HTERT RPE-1 (cell line): ENCODE measurements around the gene IL36A.

Experiments
- in situ Hi-C: fragments of 300-500 bp; cut with MboI; formaldehyde crosslinking; loops from 4 replicates; pipeline ENCODE4 v1.14.3; 2020; ENCODE audit warnings: low sequenced_read_pairs

The IL36A gene, protein sequence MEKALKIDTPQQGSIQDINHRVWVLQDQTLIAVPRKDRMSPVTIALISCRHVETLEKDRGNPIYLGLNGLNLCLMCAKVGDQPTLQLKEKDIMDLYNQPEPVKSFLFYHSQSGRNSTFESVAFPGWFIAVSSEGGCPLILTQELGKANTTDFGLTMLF

DNA sequence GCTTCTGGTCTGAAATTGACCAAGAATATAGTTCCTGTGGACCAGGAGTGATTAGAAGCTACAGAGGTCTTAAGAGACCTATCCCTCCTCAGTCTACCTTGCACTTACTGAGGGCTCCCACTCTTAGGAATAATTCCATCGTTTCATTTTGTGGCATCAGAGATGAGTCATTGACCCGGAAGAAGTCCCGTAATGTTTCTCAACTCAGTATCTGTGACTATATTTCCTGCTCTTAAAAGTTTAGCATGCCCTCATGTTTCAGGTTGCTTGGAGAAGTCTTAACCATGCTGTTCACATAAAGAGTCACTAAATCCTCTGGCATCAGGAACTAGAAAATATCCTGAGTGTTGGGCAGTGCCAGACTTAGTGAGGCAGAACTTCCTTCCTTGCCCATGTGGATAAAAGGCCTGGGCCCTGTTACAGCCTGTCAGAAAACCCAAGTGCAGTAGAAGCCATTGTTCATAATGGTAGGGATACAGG lies at the start of gene IL36A:
IL36A (plus strand) TSS at position 430 of the 480 bp plus-strand sequence. CDS start 413 bp downstream, outside the sequence.
- in situ Hi-C loops = no loop called here

DNA sequence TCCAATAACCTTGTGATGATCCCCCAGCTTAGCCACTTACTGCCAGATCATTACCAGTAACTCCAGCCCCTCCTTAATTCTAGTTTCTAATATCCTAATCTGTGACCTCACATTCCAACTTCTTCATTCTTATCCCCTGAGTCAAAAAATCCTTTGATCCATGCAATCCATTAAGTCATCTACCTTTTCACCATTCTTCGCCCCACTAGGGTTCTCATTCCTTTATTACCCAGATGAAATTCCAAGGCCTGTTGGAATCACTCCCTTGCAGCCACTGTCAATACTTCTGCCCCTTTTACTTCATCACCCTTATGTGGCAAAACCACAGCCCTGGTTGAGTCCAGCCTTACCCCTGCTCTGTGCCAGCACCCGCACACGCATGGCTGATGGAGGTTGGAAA lies 47.7 kb upstream of the IL36A start:
- in situ Hi-C loops = no loop called here

DNA sequence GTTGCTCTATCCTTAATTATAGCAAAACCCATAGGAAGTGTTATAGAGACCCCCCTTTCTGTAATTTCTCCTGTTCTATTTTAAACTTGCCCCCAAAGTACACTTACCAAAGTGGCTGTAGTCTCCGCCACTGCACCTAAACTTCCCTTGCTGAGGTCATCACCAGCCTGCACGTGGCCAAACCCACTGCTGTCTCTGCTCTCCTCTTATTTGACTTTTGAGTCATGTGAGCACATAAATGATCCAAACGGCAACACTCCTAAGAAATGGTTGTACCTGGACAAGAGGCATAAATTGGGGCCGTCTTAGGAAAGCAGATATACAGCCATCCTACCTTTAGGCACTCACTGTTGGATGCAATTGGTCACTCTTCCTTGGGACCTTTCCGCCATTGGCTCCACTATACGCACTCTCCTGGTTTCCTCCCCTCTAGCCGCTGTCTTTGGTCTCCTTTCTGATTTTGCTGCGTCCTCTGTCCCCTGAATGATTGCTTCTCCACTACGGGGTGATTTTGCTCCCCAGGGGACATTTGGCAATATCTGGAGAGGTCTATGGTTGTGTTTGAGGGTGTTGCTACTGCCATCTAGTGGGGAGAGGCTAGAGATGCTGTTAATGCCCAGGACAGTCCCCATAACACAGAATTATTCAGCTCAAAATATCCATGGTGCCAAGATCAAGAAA lies 46.7 kb upstream of the IL36A start:
- in situ Hi-C loops = no loop called here

DNA sequence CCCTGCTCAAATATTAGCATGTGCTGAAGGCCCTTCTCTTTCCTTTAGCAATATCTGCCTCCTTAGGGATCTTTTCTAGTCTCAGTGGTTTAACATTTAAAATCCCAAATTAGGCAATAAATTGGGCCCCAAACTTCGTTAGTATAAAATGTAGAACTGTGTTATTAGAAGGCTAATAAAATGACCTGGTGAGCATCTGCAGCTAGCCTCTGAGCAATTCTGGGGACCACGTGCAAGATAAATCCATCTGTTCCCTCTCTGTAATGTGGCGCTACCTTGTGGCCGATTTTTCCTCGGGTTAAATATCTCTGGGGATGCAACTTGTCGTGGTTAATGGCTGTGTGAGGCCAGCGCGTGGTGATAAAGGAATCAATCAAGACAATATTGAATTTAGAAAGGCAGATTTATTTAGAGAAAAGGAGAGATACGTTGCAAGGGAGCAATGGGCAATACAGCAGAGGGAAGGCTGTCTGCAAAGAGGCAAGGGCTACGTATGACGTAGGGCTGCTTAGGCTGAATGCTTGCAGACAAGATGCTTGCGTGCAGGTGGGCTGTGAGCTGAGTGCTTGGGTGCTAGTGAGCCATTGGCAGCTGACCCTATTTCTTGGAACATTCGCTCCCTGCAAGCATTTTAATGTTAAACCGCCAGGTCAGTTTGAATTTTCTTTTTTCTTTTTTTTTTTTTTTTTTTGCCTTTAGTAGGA lies 46.0 kb upstream of the IL36A start:
- in situ Hi-C loops = no loop called here

DNA sequence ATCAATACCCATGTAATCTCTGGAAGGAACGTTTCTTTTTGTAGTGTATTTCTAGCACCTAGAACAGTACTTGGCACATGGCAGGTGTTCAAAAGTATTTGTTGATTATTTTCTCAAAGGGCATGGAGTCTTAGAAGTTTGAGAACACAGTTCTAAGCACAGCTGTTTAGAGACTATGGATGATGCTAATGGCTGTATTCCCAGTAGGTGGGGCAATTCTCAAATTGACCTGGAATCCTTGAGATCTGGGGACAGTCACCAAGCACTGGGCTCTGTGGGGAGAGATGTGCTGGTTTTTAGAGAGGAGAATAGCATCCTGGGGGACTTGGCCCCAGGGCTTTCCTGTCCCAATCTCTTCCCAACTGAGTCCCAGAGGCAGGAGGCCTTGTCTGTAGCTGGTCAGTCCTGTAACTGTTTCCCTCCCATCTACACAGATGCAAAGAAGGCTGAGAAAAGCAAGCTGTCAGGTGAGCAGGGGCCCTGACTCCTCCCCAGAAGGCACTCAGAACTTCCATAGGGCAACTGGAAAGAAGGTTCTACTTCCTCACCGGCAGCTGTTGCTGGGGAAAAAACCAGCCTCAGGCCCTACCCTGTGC lies 44.9 kb upstream of the IL36A start:
- in situ Hi-C loops = no loop called here

DNA sequence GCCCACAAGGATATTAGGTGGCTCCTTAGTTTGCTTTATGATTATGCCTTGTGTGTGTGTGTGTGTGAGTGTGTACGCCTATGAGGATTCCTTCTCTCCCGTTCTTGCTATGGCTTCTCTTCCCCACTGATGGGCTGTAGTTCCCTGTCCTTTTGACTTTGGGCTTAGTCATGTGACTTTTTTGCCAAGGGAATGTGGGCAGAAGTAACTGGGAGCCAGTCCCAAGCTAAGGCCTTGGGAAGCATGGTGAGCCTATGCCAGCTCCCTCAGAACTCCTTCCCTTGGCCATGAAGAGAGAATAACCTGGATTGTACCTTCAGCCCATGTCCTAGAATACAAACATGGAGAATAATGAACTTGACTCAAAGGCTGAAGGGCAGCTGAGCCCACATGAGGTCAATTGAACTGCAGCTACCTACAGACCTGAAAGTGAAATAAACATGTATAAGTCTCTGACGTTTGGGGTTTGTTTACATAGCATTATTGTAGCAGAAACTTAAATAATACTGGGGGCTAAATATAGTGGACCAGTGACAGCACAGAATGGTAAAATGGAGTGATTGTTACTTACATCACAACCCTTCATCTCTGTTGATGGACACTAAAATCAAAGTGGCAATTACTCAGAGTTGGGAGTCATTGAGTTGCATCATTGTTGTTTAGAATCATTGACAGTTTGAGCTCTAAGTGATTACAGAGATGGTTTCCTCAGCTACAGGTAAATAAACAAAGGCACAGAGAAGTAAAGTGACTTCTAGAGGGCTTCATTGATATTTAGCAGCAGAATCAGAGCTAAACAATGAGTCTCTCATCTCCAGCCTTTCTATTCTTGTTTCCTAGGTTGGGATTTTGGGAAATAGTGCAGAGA lies 42.7 kb upstream of the IL36A start:
- in situ Hi-C loops = no loop called here

DNA sequence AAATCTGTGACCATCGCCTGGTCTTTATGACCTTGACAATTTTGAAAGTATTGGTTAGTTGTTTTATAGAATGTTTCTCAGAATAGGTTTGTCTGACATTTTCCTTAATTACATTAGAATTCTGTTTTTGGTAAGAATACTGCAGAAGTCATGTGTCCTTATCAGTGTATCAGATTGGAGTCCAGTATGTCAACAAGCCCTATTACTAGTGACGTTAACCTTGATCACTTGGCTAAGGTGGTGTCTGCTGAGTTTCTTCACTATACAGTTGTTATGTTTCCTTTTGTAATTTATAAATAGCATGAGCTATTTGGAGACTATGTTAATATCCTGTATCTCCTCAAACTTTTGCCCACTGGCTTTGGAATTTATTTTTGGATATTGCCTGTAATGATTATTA lies 38.2 kb upstream of the IL36A start:
- in situ Hi-C loops = no loop called here

DNA sequence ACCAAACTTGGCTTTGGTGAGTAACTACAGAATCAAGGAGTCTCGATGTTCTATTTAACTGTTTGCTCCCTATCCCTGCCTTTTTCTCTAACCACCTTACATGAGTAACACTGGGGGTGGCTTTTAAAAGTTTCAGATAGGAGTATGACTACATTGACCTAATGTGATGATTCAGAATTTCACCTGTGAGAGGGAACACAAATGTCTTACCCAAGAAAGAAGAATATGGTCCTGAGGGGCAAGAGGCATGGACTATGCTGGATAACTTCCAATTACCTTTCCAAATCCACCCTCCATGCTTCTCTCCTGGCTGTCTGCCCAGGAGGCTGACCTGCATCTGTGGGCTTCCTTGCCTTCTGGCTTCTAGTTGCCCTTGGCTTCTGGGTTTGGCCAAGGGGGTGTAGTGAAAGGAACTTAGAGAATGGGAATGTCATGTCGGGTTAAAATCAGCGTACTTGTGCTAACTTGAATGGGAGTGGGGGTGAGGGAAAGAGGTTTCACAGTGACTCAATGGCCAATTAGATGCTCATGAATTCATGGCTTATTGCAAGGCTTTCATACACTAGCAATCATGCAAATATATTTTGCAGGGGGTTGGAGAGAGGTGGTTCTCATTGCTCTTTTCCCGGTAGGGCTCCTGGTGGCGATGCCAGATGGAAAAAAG lies 32.7 kb upstream of the IL36A start:
- in situ Hi-C loops = no loop called here

DNA sequence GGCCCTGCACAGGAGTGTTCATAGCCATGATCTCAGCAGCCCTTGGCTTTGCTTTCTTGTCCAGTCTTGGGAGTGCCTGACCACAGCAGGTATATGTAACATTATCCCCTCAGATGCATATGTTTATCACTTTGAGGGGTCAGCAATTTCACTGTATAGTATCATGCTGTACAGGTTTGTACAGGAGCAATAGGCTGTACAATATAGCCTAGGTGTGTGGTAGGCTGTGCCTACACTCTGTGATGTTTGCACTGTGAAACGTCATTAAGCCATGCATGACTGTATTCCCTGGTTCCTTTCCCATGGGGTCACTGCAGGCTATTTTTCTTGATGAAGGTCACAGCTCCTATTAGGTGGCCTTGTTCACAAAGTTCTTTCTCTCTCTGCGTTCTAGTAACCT lies 32.1 kb upstream of the IL36A start:
- in situ Hi-C loops = no loop called here

DNA sequence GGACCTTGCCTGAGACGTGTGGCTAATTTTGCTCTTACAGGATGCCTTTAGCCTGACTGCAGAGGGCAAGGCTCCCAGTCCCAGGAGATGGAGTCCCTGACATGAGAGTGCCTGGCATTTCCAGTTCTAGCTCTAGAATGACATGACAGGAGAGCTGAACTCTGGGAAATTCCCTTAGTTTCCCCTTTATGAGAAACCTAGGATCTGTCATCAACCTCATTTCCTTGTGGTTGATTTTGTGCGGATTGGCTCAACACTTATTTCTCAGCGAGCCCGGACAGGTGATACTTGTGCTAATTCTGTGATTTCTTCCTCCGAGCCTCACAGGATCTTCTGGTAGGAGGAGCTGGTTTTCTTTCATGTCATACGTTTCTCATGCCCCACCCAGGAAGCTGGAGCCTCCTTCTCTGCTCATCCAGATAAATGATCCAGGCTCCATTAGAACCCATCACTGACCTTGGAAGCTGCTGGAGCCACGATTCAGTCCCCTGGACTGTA lies 27.7 kb upstream of the IL36A start, which contains the start of gene IL36G:
IL36G (plus strand) TSS at position 448 of the 498 bp plus-strand sequence. CDS start 633 bp downstream, outside the sequence.
- in situ Hi-C loops = no loop called here

DNA sequence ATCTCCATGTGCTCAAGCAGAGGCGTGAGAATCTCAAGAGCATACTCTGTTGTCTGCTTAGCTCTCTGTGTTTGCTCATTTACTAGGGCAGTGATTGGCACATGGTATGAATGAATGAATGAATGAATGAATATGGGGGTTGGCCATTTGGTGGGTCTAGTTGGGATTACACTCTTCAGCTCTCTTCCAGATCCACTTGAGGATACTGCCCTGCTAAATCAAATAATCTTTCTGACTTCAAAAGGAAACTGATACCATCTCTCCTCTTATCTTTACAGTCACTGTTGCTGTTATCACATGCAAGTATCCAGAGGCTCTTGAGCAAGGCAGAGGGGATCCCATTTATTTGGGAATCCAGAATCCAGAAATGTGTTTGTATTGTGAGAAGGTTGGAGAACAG lies 25.5 kb upstream of the IL36A start:
- in situ Hi-C loops = no loop called here

DNA sequence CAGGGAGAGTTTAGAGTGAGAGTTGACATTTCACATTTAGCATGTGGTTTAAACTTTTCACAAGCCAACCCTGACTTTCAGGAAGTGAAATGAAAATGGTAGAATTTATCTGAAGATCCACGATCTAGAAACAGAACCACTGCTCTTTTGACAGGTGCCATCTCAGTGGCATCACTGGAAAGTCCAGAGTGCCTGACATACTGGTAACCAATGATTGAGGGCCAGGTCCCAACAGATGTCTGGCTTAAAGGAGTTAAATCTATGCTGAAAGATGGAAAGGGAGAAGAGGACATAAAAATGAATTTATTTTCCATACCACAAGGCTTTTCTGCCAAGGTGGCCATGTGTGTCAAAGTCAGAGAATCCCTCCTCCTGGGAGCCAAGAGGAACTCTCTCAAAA lies 24.7 kb upstream of the IL36A start:
- in situ Hi-C loops = no loop called here

DNA sequence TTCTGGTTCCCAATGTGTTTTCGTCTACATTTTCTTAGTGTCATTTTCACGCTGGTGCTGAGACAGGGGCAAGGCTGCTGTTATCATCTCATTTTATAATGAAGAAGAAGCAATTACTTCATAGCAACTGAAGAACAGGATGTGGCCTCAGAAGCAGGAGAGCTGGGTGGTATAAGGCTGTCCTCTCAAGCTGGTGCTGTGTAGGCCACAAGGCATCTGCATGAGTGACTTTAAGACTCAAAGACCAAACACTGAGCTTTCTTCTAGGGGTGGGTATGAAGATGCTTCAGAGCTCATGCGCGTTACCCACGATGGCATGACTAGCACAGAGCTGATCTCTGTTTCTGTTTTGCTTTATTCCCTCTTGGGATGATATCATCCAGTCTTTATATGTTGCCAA lies 20.2 kb upstream of the IL36A start:
- in situ Hi-C loops = no loop called here

DNA sequence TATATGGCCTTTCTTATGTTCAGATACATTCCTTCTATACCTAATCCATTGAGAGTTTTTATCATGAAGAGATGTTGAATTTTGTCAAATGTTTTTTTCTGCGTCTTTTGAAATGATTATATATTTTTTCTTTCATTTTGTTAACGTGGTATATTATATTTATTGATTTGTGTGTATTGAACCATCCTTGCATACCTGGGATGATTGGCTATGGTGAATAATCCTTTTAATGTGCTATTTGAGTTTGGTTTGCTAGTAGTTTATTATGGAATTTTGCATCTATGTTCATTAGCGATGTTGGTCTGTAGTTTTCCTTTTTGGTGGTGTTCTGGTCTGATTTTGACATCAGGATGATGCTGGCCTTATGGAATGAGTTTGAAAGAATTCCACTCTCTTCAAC lies 15.6 kb upstream of the IL36A start:
- in situ Hi-C loops = no loop called here

DNA sequence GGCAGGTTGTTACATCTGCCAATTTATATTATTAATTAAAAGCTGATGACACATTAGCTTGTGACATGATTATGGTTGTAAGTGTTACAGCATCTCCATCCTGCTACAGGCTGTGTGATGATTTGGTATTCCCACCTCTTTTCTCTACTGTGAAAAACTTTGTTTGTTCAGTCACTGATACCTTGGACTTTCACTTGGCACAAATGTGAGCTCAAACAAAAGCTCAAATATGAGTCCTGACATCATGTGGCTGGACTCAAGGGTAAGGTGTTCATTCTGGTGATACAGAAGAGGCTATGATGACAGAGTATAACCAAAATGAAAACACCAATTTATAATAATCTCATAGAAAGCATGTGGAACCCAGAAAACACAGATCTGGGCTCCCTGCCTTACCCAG lies 11.4 kb upstream of the IL36A start:
- in situ Hi-C loops = no loop called here

DNA sequence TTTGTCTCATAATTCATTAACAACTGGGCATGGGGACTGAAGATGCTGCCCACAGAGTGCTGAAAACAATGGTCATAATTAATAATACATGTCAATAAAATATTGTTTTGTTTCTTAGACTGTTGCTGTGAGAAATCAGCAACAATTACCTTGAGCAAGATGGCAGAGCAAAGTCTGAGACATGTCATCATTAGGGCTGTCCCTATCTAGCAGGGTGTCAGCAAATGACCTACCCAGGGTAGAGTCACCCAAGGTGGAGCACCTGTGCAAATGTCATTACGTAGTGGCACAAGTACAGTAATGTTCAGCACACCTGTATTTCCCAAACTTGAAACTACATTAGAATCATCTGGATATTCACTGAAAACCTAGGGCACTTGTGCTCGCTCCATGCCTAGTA lies 10.6 kb upstream of the IL36A start:
- in situ Hi-C loops = no loop called here

DNA sequence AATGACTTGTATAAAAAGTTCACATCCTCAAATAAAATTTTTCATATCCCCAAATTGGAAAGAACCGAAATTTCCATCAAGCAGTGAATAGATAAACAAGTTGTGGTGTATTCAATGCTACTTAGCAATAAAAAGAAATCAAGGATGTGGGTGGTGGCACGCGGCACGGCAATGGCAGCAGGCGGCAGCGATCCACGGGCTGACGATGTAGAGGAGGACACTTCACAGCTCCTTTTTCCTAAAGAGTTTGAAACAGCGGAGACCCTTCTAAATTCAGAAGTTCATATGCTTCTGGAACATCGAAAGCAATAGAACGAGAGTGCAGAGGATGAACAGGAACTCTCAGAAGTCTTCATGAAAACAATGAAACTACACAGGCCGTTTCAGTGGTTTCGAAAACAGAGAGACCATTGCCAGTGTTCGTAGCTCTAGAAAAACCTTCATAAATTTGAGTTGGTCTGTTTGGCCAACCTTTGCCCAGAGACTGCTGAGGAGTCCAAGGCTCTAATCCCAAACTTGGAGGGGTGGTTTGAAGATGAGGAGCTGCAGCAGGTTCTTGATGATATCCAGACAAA lies 9.8 kb upstream of the IL36A start:
- in situ Hi-C loops = no loop called here

DNA sequence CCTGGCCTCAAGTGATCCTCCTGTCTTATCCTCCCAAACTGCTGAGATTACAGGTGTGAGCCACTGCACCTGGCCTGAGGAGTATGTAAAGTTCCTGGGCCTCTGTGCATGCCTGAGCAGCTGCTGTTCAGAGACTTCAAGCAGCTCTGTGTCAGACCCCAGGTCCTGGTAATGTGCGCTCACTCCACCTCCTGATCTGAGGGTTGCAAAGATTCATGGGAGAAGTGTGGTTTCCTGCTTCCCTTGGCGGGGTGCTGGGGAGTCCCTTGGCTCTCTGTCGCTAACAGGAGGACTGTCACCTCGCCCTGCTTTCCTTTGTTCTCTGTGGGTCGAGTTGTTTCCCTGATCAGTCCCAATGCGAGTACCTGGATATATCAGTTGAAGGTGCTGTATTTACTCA lies 8.6 kb upstream of the IL36A start:
- in situ Hi-C loops = no loop called here

DNA sequence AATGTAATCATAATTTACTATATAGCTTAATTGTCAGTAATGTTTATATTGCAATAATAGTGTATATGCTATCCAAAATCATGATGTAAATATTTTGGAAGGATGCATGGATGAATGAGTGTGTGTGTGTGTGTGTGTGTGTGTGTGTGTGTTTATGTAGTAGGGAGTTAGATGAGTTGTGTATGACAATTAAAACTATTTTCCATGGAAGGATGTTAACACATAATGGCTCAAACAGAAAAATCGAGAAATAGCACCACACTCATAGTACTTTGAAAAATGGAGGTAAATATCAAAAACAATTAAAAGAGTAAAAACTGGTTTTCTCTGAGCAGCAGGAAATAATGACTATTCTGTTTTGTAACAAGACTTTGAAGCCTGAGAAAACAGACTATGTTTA lies 8.1 kb upstream of the IL36A start:
- in situ Hi-C loops = no loop called here

DNA sequence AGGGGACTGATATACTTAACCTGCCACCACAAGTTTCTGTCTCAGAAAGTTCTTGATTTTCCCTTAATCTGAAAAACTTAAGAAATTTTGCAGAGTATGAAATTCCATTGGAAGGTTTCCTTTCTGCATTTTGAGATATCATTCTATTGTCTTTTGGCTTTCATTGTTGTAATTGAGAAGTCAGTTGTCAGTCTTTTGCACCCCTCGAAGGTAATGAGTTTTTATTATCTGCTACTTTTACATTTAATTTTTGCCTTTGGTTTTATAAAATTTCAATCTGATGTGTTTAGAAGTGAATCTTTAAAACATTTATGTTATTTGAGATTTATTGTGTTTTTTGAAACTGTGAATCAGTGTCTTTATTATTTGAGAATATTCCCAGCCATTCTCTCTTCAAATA lies 4.8 kb upstream of the IL36A start:
- in situ Hi-C loops = no loop called here
